Sigmoid colon (tissue), 7 donors: Measurements from ENCODE around the gene MPI. TPM values are rescaled to one million over a fixed set of nuclear protein-coding genes. Genes with fewer than 3 reads are reported as not detected.
"Not testable (repeated sequence)": the region's sequence is repeated elsewhere in the genome, so short reads cannot be mapped to it uniquely, and the experiment has no call there.

Source experiments
- DNase-seq: peaks from one replicate; pipeline ENCODE4 v3.0.0-alpha.2; 2019
- H3K27ac ChIP-seq, 4 donors: fragments of 200-600 bp; sonication (generic); one replicate each; pipeline ENCODE4 v1.5.1; 2016 to 2019; ENCODE audit warnings: mild to moderate bottlenecking in 1 of 4
- H3K27me3 ChIP-seq, 3 donors: fragments of 200-600 bp; sonication (generic); one replicate each; pipeline ENCODE4 v1.5.1; 2019; ENCODE audit warnings: mild to moderate bottlenecking in 1 of 3
- H3K36me3 ChIP-seq, 4 donors: fragments of 200-600 bp; sonication (generic); one replicate each; pipeline ENCODE4 v1.5.1; 2016 to 2019
- H3K4me1 ChIP-seq, 4 donors: fragments of 200-600 bp; sonication (generic); one replicate each; pipeline ENCODE4 v1.5.1; 2017 to 2019
- H3K4me3 ChIP-seq, 4 donors: fragments of 200-600 bp; sonication (generic); one replicate each; pipeline ENCODE4 v1.5.1; 2017 to 2019; ENCODE audit warnings: mild to moderate bottlenecking in 2 of 4, moderate library complexity in 1 of 4
- H3K9me3 ChIP-seq, 4 donors: fragments of 200-600 bp in 3 of 4; sonication (generic) in 3 of 4; one replicate each; pipeline versions ENCODE4 v1.5.1 to v1.6.1; 2013 to 2019
- CTCF ChIP-seq, 4 experiments: fragments of 450-650 bp in 3 of 4; fragments of 200-600 bp in 1 of 4; IDR thresholded peaks; one replicate each; pipeline ENCODE4 v1.5.1; 2016 to 2019; ENCODE audit warnings: antibody characterized with exemption in 4 of 4, mild to moderate bottlenecking in 3 of 4, moderate library complexity in 2 of 4
- EP300 ChIP-seq, 4 donors: sonication (generic); formaldehyde crosslinking; IDR thresholded peaks; one replicate each; pipeline ENCODE4 v1.6.1; 2017; ENCODE audit warnings: antibody characterized with exemption in 4 of 4
- POLR2A ChIP-seq, 2 donors: fragments of 450-650 bp; IDR thresholded peaks; one replicate each; pipeline ENCODE4 v1.6.1; 2016; ENCODE audit warnings: antibody characterized with exemption in 2 of 2, mild to moderate bottlenecking in 2 of 2, moderate library complexity in 2 of 2
- POLR2AphosphoS5 ChIP-seq, 4 donors: sonication (generic); formaldehyde crosslinking; IDR thresholded peaks; one replicate each; pipeline ENCODE4 v1.6.1; 2017; ENCODE audit warnings: antibody characterized with exemption in 4 of 4
- WGBS, 2 donors: extraction: QIAGEN DNeasy Blood & Tissue Kit; methylation state at CpG; one replicate each; pipeline ENCODE4 v1.1.7; 2013; 5-methylcytosine and 5-hydroxymethylcytosine counted together
- intact Hi-C: fragments of 100-400 bp; cut with DNase I; formaldehyde crosslinking; loops from one replicate; pipeline ENCODE4 v1.15.1; 2023
- polyA plus RNA-seq, 3 donors: library from polyadenylated mRNA; stranded (reverse); fragments of 200-250 nt; gene quantifications; one replicate each; pipeline ENCODE4 v1.2.3, GENCODE V29; 2013
- total RNA-seq, 4 donors: library from RNA; depleted of rRNA; stranded (reverse); fragments of >200 nt; gene quantifications; one replicate each; pipeline ENCODE4 v1.1.0, GENCODE V29; 2016
- donor health status: healthy with polysubstance abuse.
- donor health status: Bipolar disorder and iron deficiency.
- donor health status: healthy.

MPI gene
- total and polyA plus RNA-seq, 7 donors: 34.9 to 87.4 (median 51.0) TPM

GRCh38 chr15:74906067-74906449 lies 16.2 kb downstream of the MPI start:
- no peaks in the 10 kb centered on the region for H3K27me3 ChIP-seq
- H3K27ac ChIP-seq: peak overlapping the region; percentile 91 to 97 (median 96)
- TF ChIP-seq EP300 (IDR thresholded peaks at IDR 0.05): no peak
- TF ChIP-seq POLR2AphosphoS5 (IDR thresholded peaks at IDR 0.05): no peak
- no peak for TF ChIP-seq POLR2A (IDR thresholded peaks at IDR 0.05)
- no peak for TF ChIP-seq CTCF (IDR thresholded peaks at IDR 0.05)
- H3K4me1 ChIP-seq: peaks cover 0 to 33% (median 28%) of the 10 kb centered on the region in 4 donors
- 0 to 1% methylated on average over 20 of the region's 20 CpGs for WGBS, 2 donors
- H3K4me3 ChIP-seq: peak overlapping the region; percentile 77 to 90 (median 86)
- no peaks in the 10 kb centered on the region for H3K9me3 ChIP-seq
- peaks cover 8 to 36% (median 13%) of the 10 kb centered on the region in 4 donors for H3K36me3 ChIP-seq
- intact Hi-C loops: loop anchor here (1.0 to 5.0 kb wide), 2 partner anchors 32 to 34 kb away; partner anchors contain the start of genes COX5A and SCAMP2
- DNase-seq: peak; percentile 71

DNA sequence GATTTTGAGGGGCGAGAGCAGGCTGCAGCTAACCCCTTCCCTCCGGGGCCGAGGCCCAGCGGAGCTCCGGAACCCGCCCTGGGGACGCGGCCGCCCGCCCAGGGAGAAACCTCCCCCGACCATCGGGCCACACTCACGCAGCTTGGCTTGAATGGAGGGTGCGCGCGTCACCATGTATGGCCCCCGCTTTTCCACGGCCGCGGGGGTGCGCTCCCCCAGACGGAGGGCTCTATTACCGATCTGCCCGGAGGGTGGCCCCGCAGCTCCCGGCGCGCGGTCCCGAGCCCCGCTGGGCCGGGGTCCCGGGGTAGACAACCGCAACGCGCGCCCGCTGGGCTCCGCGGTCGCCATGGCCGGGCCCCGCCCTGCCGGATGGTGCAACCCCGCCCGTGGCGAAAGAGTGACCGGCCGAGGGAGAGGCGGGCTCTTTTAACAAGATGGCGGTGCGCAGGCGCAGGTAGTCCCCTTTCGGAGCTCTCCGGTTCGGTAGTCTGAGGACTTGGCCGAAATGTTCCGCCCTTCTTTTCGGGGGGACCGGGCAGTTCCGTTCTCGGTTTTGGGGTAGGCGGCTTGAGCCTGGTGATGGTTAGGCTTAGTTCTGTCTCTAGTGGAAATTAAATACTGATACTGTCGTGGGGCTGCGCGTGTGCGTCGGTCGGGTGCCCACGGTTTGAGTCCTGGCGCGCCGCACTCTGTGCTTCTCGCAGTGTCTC lies 16.8 kb downstream of the MPI start, which contains the start of gene FAM219B:
Gene FAM219B, minus strand, starts transcription at position 402 of the 713 bp plus-strand sequence. Its CDS starts 51 bp downstream, at position 351.
- Histone ChIP-seq H3K36me3 (peaks cover 7 to 39% (median 12%) of the 10 kb centered on the region in 4 donors), H3K4me1 (peaks cover 0 to 29% (median 24%) of the 10 kb centered on the region in 4 donors), H3K27me3 (no peaks in the 10 kb centered on the region), H3K9me3 (no peaks in the 10 kb centered on the region), H3K27ac (peak within 1 kb of the TSS; percentile 91 to 97 (median 96)), H3K4me3 (peak within 1 kb of the TSS; percentile 77 to 90 (median 86))
- intact Hi-C loops: loop anchor here (1.0 to 5.0 kb wide), 2 partner anchors 32 to 34 kb away; partner anchors contain the start of genes COX5A and SCAMP2
- peak; percentile 98 for DNase-seq
- WGBS, 2 donors: 0% methylated on average over 74 of the region's 74 CpGs
- peak; percentile 85 to 93 (median 90) for TF ChIP-seq POLR2AphosphoS5 (IDR thresholded peaks at IDR 0.05)
- no peak for TF ChIP-seq EP300 (IDR thresholded peaks at IDR 0.05)
- TF ChIP-seq POLR2A (IDR thresholded peaks at IDR 0.05): peak; percentile 51 to 64

- intact Hi-C loops: loop anchor here (5.0 kb wide), 1 partner anchor 35 kb away; the partner anchor contains the start of gene SCAMP2
- 38 to 53% methylated on average over 8 of the region's 8 CpGs for WGBS, 2 donors
These were observed 17.5 kb downstream of the MPI start for GRCh38 chr15:74907163-74907870.

GRCh38 chr15:74908635-74909034 lies 18.8 kb downstream of the MPI start:
- TF ChIP-seq POLR2AphosphoS5 (IDR thresholded peaks at IDR 0.05) (no peak), EP300 (IDR thresholded peaks at IDR 0.05) (no peak)
- Histone ChIP-seq H3K4me3 (no peak overlapping the region), H3K27me3 (no peaks in the 10 kb centered on the region), H3K27ac (no peak overlapping the region), H3K4me1 (peaks cover 0 to 27% (median 19%) of the 10 kb centered on the region in 4 donors), H3K36me3 (peaks cover 0 to 39% (median 12%) of the 10 kb centered on the region in 4 donors), H3K9me3 (no peaks in the 10 kb centered on the region)
- 96 to 97% methylated on average over 4 of the region's 4 CpGs for WGBS, 2 donors
- DNase-seq: peak; percentile 44
- intact Hi-C loops: loop anchor here (5.0 kb wide), 1 partner anchor 36 kb away; the partner anchor contains the start of gene SCAMP2

More at GRCh38 chr15:74907163-74907870, 17.5 kb downstream of the MPI start:
- Histone ChIP-seq H3K27me3 (no peaks in the 10 kb centered on the region), H3K27ac (peak overlapping the region; percentile 91 to 97 (median 96)), H3K4me3 (peak overlapping the region; percentile 77 to 90 (median 86)), H3K4me1 (peaks cover 0 to 27% (median 19%) of the 10 kb centered on the region in 4 donors), H3K36me3 (peaks cover 5 to 39% (median 10%) of the 10 kb centered on the region in 4 donors), H3K9me3 (no peaks in the 10 kb centered on the region)
- no peak for DNase-seq
- TF ChIP-seq POLR2A (IDR thresholded peaks at IDR 0.05): no peak
- no peak for TF ChIP-seq CTCF (IDR thresholded peaks at IDR 0.05)
- no peak for TF ChIP-seq EP300 (IDR thresholded peaks at IDR 0.05)
- TF ChIP-seq POLR2AphosphoS5 (IDR thresholded peaks at IDR 0.05): no peak

DNA sequence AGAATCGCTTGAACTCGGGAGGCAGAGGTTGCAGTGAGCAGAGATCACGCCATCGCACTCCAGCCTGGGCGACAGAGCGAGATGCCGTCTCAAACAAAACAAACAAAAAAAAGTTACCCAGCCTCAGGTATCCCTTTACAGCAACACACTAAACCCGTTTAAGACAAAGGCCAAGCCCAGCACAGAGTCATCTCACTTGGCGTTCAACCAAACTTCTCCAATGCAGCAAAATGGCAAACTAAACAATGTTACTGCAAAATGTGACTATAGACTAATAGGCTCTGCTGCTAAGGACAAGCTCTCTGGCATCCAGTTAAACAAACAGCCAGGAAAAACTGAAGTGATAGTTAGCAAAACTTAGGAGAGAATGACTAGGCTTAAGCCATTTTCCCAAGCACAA lies 23.2 kb downstream of the MPI start:
- DNase-seq: no peak
- Histone ChIP-seq H3K4me3 (no peak overlapping the region), H3K27me3 (no peaks in the 10 kb centered on the region), H3K4me1 (no peaks in the 10 kb centered on the region), H3K27ac (no peak overlapping the region), H3K36me3 (peaks cover 13 to 67% (median 20%) of the 10 kb centered on the region in 4 donors), H3K9me3 (no peaks in the 10 kb centered on the region)
- intact Hi-C loops: no loop called here
- TF ChIP-seq CTCF (IDR thresholded peaks at IDR 0.05): no peak
- no peak for TF ChIP-seq POLR2AphosphoS5 (IDR thresholded peaks at IDR 0.05)
- TF ChIP-seq POLR2A (IDR thresholded peaks at IDR 0.05): no peak
- no peak for TF ChIP-seq EP300 (IDR thresholded peaks at IDR 0.05)
- WGBS, 2 donors: 86 to 89% methylated on average over 9 of the region's 9 CpGs

GRCh38 chr15:74913799-74914198 lies 24.0 kb downstream of the MPI start:
- H3K27me3 ChIP-seq, H3K4me3 ChIP-seq, H3K27ac ChIP-seq, H3K9me3 ChIP-seq, H3K4me1 ChIP-seq, intact Hi-C loops: not testable (repeated sequence)
- WGBS, 2 donors: 92 to 95% methylated on average over 8 of the region's 8 CpGs
- H3K36me3 ChIP-seq: peaks cover 18 to 75% (median 26%) of the 10 kb centered on the region in 4 donors
- DNase-seq: peak; percentile 25
